Adipose tissue (tissue), 3 donors: Measurements from ENCODE around the gene VSTM4. TPM values are rescaled to one million over a fixed set of nuclear protein-coding genes. Genes with fewer than 3 reads are reported as not detected.

ENCODE experiments used
- H3K27ac ChIP-seq: one replicate; pipeline ENCODE4 v1.5.1; 2013; ENCODE audit warnings: low read depth, low read length
- WGBS, 3 donors: extraction: QIAGEN DNeasy Blood & Tissue Kit; methylation state at CpG; one replicate each; pipeline ENCODE4 v1.1.7; 2013; 5-methylcytosine and 5-hydroxymethylcytosine counted together
- polyA plus RNA-seq, 3 donors: library from polyadenylated mRNA; stranded (reverse); fragments of 200-250 nt; gene quantifications; one replicate each; pipeline ENCODE4 v1.2.3, GENCODE V29; 2013
- donor health status: healthy with polysubstance abuse.
- donor health status: Bipolar disorder and iron deficiency.
- donor health status: healthy.

Gene VSTM4
- polyA plus RNA-seq, 3 donors, result 2.5 to 18.2 (median 9.4) TPM

DNA sequence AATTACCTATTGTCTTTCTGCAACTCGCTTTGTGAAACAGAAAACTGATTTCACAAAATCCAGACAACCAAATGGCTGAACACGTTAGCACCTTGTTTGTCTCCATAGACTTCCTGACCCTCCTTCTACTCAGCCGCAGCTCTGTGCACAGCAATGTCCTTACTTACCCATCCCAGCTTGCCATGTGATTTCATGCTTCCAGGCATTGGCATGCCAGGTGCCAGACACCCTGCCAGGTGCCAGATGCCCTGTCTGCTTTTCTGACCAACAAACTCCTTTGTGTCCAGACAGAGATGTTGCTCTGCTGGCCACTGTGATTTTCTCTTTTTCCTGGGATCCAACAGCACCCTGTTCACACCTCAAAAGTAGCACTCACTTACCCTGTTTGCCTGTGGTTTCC is 34.6 kb upstream of the VSTM4 start:
- no peak overlapping the region for H3K27ac ChIP-seq
- WGBS, 3 donors, result 71 to 93% (median 88%) methylated on average over 3 of the region's 3 CpGs

DNA sequence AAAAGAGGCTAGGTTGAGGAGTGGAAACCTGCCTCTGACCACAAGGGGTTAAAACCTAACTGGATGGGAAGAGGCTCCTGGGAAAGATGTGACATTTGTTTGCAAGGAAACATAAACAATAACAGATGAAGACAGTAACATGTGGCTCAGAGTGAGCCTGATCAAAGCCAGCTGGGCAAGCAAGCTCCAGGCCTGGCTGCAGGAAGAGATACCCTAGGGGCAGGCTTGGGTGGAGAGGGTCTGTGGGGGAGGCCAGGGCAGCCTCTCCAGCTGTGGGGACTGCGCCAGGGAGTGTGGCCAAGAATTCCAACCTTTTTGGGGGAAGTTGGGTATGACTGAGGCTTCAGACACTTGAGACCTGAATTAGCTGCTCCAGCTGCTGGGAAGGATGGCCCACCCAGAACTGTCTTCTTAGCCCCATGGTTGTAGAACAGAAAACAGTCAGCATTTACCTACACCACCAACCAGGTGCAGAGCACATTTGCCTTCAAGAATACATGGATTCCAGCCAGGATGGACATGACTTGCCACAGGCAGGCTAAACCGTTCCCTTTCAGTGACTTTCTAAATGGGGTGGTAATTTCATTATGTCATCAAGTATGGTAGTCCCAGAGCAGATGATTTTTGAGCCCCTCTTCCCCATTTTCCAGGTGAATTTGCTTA is 28.9 kb upstream of the VSTM4 start:
- 67 to 72% (median 69%) methylated on average over 2 of the region's 2 CpGs for WGBS, 3 donors
- no peak overlapping the region for H3K27ac ChIP-seq

DNA sequence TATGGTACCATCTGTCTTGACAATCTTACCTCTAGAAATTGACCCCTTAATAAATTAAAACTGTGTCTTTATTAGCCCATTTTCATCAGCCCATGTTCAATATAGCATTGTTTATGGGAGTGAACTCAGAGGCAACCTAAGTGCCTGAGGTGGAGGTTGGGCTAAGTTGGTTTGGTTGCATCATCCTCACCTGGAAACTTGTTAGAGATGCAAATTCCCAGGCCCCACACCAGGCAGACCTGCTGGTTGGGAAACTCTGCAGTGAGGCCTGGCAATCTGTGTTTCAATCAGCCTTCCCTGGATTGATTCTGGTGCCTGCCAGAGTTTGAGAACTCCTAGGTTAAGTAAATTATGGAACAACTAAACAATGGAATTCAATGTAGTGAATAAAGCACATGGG is 27.9 kb upstream of the VSTM4 start:
- H3K27ac ChIP-seq, result no peak overlapping the region

DNA sequence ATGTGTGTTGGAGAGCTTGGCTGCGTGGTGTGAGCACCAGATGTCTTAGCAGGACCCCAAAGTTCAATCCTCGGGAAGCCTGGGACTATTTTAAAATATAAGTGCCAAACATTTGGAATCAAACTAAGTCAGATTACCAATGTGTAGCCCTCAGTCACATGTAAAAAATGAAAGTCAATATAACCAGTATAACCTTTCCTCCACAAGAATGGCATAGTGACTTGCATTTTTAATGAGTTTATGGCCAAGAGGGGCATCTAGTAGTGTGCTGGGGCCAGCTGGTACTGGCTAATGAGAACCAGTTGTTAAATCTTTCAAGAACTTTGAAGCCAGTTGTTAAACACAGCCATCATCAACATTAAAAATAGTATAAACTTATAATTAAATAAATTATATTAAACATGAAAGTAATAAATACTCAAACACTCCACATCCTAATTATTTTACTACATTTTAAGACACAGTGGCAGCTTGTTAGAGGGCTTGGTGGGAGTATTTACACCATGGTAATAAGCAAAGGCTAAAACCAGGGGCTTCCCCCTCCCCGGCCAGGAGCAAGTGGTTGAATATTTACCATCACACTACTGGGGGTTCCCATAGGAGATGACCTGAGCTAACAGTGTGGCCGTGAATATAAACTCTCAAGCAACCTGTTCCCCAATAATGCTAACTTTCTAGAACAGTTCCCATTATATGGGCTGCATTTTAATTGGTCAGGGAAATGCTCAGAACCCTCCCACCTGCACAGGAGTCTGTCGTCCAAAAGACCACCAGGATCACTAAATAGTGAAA is 26.4 kb upstream of the VSTM4 start:
- H3K27ac ChIP-seq, result no peak overlapping the region
- WGBS, 3 donors, result 58 to 87% (median 79%) methylated on average over 5 of the region's 5 CpGs

DNA sequence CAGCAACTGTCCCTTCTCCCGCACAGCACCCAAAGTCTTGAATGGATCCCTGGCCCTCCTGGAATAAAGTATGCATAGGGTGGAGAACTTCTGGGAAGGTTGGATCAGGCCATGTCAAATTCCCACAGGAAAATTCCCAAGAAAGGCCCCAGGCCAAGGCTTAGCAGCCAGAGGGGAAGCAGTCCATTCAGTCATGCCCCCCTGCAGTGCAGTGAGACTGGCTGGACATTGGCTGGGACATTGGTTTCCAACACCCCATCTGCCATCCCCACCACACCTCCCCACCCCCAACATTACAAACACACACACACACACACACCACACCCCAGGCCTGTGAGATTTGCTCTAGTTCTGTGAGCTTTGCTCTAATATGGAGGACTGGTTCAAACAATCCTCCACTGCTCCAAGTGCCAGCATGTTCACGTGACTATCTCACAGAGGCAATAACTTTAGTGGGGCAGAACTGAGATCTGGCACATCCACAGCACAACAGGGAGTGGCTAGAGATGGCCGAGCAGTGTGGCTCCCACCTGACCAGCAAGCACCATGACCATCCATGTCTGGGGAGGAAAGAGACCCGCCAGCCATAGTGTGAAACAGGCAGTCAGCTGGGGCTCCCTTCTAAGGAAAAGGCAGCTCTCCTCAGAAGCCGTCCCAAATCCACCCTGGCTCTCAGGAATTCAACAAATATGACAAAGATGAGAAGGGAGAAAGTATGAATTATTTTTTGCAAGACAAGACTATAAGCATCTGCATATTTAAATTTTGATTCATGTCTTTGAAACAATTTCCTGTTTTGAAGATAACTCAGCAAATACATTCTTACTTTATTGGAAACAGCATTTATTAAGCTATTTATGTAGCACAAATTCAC is 25.2 kb upstream of the VSTM4 start:
- no peak overlapping the region for H3K27ac ChIP-seq
- 78 to 85% (median 79%) methylated on average over 5 of the region's 5 CpGs for WGBS, 3 donors

DNA sequence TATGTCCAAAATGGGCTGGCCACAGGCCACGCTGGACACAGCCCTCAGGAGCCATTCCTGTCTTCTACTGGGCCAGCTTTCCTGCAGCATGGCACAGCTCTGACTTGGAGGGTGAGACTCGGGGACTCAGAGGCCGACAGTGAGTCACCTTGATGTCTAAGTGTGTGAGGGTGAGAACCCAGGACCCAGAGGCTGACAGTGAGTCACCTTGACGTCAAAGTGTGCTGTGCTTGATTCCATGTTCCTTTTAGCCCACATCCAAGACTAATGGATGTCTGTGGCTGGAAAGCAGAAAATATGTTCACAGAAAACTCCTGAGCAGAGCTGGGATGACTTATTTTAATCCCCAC is 24.5 kb upstream of the VSTM4 start:
- no peak overlapping the region for H3K27ac ChIP-seq

DNA sequence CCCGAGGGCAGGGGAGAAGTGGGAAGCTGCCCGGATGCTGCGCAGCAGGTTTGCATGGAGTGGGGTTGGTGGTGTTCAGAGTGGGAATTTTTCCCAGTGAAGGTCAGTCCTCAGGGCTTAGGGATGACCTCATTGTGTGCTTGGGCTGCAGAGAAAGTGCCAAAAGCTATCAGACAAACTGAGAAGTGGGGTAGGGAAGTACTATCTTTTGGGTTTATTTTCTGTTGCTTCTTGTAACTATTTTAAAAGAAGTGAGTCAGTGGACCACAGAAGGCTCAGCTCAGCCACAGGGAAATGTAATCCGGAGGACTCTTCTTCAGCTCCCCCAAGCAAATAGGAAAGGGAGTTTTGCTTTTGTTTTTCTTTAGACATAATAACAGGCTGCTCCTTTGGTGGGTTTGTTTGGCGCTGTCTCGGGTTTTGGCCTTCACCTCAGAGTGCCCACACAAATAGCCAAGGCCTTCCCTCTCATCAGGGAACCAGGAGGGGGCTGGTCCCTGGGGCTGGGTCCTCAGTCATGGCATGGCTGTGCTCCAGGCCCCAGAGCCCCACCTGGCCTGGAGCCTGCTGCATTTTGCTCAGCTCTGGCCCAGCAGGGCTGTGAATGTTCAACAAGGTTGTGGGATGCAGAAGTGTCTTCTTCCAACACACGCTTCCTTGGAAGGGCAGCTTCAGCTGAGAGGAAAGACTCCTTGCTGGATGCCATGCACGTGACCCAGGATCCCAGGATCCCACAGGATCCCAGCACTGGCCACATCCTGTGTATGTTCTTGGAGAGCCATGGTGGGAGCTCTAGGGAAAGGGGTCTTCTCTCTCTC is 23.9 kb upstream of the VSTM4 start:
- WGBS, 3 donors, result 57 to 65% (median 64%) methylated on average over 8 of the region's 8 CpGs

More for the DNA sequence above, 24.5 kb upstream of the VSTM4 start:
- WGBS, 3 donors, result 73 to 89% (median 83%) methylated on average over 4 of the region's 4 CpGs

DNA sequence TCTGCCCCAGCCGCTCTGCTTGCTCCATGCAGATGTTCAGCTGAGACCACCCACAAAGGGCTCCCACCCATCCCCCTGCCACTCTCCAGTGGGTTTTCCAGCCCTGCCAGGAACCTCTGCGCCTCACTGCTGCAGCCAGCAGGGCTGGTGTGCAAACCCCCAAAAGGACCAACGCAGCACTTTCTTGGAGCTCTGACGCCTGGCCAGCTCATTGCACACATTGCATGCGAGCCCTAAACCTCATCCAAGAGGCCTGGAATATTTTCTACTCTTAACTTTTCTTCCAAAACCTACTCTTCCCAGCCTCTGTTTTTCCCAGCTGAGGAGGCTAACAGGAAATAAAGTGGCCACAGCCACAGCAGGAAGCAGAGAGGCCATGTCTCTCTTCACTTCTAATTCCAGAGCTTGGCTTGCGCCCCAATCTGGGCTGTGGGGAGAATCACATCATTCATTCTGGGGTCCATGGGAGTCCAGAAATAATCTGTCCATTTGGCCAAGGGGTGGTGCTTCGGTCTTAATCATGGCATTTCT is 23.1 kb upstream of the VSTM4 start:
- 61 to 74% (median 63%) methylated on average over 7 of the region's 7 CpGs for WGBS, 3 donors
- H3K27ac ChIP-seq, result no peak overlapping the region

More for the DNA sequence above, 23.9 kb upstream of the VSTM4 start:
- no peak overlapping the region for H3K27ac ChIP-seq

DNA sequence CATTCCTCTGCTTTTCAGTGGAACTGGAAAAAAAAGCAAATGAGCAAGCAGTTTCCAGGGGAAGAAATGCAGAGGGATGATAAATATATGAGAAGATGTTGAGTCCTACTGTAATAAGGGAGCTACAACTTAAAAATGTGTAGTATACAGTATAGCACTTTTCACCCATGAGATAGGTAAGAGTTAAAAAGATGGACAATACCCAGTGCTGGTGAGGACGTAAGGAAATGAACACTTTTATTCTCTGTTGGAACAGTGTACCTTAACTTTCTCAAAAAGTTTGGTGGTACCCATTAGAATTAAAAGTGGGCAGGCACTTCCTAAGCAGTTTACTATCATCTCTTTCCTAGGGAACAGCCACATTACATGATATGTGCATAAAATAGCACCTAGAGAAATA is 21.2 kb upstream of the VSTM4 start:
- no peak overlapping the region for H3K27ac ChIP-seq
- WGBS, 3 donors, result 61 to 66% (median 61%) methylated on average over 1 of the region's 1 CpG

DNA sequence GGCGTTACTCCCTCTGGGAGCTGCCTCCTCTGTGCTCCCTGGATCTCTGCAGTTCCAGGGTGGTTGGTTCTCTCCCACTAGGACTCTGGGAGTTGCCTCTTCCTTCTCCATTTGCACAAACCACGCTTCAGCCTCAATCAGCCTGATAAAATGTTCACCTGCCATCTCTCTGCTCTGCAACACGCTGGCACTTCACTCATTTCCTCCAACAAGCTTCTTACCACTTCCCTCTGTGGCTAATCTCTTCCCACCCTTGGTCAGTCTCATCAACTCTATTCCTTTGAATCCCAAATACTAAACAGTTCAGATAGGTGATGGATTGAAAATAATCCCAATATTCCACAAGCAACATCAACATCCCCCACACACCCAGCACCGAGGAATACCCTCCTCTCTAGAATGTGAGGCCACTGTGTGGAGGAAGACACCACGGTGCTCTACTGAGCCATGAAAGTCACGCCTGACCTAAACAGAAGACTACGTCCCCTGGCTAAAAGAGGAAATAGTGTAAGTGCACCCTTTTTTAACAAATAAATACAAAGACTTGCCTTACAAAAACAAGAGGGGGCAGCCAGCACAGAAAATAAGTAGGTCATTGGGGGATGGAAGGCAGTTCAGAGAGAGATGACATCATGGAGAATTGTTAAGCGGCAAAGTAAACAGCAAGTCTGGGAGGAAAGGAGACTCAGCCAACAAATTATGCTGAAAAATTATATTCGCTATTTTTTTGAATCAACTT is 20.4 kb upstream of the VSTM4 start:
- 43 to 58% (median 44%) methylated on average over 9 of the region's 9 CpGs for WGBS, 3 donors

DNA sequence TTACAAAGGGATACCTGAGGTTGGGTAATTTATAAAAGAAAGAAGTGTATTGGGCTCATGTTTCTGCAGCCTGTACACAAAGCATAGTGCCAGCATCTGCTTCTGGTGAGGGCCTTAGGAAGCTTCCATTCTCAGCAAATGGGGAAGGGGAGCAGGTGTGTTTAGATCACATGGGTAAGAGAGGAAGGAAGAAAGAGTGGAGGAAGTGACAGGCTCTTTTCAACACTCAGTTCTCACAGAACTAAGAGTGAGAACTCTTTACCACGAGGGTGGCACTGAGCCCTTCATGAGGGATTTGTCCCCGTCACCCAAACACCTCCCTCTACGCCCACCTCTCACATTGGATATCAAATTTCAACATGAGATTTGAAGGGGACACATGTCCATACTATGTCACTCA is 19.0 kb upstream of the VSTM4 start:
- no peak overlapping the region for H3K27ac ChIP-seq
- 52 to 76% (median 64%) methylated on average over 3 of the region's 3 CpGs for WGBS, 3 donors

More for the DNA sequence above, 20.4 kb upstream of the VSTM4 start:
- no peak overlapping the region for H3K27ac ChIP-seq

DNA sequence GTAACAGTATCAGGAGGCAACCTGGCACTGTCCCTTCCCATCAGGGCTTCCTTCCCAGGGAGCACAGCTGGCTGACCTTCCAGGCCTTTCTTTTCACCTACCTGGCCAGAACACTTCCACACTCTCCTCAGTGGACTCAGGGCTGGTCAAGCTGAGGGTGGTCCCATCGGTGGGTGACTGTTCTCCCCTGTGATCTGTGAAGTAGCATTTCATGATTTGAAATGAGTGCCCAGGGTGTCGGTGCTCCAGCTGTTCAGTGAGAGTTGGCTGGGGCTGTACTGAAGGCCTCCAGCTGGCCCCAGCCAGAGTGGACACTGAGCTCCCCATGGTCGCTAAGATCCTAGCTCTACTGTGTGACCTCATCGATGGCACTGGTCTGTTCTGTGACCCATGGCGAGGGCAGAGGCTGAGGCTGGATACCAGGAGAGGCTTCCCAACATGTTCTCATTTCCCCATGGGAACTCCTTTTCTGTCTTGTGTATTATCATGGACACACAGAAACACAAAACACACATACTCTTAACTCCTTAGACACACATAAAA is 18.5 kb upstream of the VSTM4 start, which contains the start of gene FAM170B:
Gene FAM170B (minus strand): TSS at position 316 of the 543 bp plus-strand sequence. CDS start 103 bp downstream, at position 213.
- 64 to 76% (median 73%) methylated on average over 5 of the region's 5 CpGs for WGBS, 3 donors

DNA sequence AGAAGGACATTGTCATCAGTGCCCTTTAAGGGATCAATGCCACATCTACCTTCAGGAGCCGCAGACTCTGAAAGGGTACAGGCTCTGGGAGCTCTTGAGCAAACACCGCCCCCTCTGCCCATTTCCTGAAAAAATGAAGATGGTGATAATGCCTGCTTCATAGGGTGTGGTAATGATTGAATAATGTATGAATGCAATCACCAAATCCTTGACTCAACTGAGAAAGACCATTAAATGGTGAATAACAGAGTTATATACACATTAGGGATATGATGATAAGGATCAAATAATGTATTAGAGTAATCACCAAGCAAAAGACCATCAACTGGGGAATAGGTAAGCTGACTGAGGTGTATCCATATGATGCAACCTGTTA is 17.0 kb upstream of the VSTM4 start:
- no peak overlapping the region for H3K27ac ChIP-seq
- 81 to 96% (median 93%) methylated on average over 2 of the region's 2 CpGs for WGBS, 3 donors

More for the DNA sequence above, 18.5 kb upstream of the VSTM4 start, which contains the start of gene FAM170B:
- H3K27ac ChIP-seq, result no peak within 1 kb of the TSS

DNA sequence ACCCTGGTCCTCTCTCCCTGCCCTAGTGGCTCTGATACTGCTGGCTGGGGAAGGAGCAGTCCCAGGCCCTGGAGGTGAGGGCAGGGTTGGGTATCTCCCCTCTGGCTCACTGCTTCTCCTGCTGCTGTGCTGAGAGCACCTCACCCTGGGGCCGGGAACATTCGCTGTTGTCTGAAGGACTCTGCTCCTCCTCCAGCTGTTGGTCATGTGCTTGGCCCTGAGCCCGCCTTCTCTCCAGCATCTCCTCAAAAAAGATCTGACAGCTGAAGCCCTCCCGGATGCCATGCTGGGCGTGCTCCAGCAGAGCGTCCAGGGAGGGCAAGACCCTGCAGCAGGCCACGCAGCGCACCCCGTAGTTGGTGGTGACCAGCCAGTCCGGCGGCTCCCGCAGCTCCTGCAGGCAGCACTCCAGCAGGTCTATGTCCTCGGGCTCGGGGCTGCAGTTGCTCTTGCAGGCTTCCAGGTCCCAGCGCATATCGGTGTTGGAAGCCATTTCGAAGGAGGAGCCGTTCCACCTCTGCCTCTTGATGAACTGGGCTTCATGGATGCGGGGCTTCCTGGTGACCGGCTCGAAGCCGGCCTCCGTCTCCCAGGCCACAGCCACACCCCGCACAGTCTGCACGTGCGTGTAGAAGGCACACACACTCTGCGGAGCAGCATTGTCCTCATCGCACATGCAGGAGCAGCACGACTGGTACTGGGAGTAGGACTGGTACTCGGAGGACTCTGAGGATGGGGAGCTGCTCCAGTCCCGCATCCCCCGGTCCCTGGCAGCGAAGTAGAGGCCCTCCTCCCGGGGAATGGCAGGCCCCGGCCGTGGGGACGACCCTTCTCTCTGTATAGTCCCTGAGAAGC is 16.4 kb upstream of the VSTM4 start:
- H3K27ac ChIP-seq, result no peak overlapping the region
- 80 to 91% (median 89%) methylated on average over 37 of the region's 37 CpGs for WGBS, 3 donors

DNA sequence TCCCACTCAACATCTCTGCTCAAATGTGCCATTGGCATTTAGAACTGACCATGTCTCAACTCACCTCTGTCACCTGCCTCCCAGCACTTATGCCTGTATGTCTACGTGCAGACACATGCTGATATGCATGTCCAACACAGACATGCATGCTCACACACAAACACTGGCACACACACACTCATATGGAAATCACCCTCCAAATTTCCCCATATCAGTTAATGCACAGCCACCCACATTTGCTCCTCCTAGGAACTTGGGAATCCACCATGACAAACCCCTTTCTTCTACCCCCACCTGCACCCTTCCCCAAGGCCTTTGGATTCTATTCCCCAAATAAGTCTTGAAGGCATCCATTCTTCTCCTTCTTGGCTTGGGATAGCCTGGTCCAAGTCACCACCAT is 14.1 kb upstream of the VSTM4 start:
- no peak overlapping the region for H3K27ac ChIP-seq
- 85 to 94% (median 91%) methylated on average over 1 of the region's 1 CpG for WGBS, 3 donors

DNA sequence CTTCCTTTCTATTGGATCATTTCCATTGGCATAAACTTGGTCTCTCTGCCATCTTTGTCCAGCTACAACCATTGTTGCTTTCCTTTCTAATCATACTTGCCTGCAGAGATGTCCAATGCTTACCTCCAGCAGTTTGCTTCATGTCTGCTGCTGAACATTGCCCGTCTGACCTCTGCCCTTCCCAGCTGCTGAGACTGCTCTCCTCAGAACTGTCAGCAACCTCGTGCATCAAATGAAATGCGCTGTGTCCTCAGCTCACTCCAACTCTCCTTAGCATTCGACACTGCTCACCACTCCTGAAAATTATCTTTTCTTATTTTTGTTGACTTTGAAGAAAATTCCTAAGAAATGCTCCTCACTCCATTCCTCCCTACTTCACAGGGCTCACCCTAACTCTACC is 13.5 kb upstream of the VSTM4 start:
- no peak overlapping the region for H3K27ac ChIP-seq
- 61 to 79% (median 76%) methylated on average over 4 of the region's 4 CpGs for WGBS, 3 donors
